ENCODE measurements around the gene SLC6A9.

The SLC6A9 gene

DNA sequence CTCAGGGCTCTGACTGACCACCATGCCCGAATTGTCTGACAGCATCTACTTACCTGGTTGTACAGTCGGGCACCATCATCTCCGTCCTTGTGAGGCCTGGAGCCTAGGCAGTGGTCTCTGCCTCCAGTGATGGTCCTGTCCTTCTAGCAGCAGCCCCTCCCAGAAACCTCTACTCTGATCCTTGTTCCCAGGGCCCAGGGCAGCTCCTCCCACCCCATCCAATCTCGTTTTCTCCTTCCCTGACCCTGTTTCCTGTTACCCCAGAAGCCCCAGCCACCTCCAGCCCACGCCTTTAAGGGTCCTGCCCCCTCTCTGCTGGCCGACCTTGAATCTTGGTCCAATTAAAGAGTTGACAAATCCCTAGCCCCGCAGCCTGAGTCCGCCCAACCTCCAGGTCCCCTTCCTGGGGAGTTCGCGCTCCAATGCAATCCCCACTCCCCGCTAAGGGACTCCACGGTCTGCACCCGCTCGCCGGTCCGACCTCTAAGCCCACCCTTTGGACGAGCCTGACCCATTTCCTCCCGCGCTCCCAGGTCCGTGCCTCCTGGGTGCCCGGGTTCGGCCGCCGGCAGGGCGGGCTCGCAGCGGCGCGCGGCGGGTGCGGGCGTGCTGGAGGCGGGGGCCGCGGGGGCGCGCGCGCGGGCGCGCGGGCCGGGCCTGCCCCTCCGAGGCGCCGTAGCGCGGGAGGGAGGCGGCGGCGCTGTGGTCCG is 52.6 kb downstream of the SLC6A9 start, which contains the start of gene B4GALT2:
TSS of gene B4GALT2 (plus strand) at position 660 of the 710 bp plus-strand sequence. CDS start 1,951 bp downstream, outside the sequence.
- TF ChIP-seq, protein P1, sequence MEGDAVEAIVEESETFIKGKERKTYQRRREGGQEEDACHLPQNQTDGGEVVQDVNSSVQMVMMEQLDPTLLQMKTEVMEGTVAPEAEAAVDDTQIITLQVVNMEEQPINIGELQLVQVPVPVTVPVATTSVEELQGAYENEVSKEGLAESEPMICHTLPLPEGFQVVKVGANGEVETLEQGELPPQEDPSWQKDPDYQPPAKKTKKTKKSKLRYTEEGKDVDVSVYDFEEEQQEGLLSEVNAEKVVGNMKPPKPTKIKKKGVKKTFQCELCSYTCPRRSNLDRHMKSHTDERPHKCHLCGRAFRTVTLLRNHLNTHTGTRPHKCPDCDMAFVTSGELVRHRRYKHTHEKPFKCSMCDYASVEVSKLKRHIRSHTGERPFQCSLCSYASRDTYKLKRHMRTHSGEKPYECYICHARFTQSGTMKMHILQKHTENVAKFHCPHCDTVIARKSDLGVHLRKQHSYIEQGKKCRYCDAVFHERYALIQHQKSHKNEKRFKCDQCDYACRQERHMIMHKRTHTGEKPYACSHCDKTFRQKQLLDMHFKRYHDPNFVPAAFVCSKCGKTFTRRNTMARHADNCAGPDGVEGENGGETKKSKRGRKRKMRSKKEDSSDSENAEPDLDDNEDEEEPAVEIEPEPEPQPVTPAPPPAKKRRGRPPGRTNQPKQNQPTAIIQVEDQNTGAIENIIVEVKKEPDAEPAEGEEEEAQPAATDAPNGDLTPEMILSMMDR (IDR thresholded peaks at IDR 0.05): no peak
- peaks cover 25% of the 10 kb centered on the region for H3K36me3 Mint-ChIP-seq (ENCODE audit: low read depth)
- peak within 1 kb of the TSS; percentile 80 for H3K27ac Mint-ChIP-seq
- peak; percentile 63 for DNase-seq
- H3K27me3 Mint-ChIP-seq (ENCODE audit: low read depth, poor library complexity): peaks cover under 1% of the 10 kb centered on the region
- H3K9me3 Mint-ChIP-seq: no peaks in the 10 kb centered on the region
- peak within 1 kb of the TSS; percentile 93 for H3K4me3 Mint-ChIP-seq
- H3K4me1 Mint-ChIP-seq: peaks cover 78% of the 10 kb centered on the region

DNA sequence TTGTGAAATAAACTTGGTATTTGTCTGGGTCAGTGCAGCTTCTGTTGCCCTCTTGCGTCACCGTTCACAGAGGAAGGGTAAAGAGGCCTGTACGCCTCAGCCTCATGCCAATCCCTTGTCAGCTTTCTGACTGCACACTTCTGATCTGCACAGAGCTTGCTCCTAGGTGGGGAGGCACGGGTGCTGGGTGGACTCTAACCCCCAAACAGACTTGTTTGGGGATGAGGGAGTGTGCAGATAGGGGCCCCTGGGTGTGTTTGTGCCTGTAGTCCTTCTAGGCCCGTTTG is 53.1 kb downstream of the SLC6A9 start:
- Mint-ChIP-seq H3K27ac (peak overlapping the region; percentile 80), H3K4me1 (peaks cover 74% of the 10 kb centered on the region), H3K27me3 (ENCODE audit: low read depth, poor library complexity) (peaks cover 4% of the 10 kb centered on the region)

DNA sequence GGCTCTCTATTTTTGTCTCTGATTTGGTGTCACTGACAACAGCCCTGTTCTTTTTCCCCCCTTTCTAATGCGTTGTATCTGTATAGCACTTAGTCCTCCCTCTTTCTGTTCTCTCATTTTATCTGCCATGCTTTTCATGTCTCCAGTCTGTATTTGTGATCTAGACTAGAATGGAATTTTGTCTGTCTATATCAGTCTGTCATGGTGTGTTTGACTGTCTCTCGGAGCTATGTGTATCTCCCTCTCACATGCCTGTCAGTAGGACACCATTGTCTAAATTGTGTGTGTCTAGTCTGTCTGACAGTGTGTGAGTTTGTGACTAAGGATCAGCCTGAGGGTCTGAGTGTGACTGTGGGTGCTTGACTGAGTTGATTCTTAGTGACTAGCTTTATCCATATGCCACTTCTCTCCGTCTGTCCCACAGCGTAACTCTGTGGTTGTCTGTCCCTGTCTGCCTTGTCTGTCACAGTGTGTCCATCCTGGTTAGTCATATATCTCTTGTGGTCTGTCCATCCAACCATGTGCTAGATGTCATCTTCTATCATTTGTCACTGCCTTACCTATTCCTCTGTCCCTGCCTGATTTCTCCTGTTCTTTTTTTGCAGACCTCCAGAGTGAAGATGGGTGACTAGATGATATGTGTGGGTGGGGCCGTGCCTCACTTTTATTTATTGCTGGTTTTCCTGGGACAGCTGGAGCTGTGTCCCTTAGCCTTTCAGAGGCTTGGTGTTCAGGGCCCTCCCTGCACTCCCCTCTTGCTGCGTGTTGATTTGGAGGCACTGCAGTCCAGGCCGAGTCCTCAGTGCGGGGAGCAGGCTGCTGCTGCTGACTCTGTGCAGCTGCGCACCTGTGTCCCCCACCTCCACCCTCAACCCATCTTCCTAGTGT is 53.6 kb downstream of the SLC6A9 start:
- H3K36me3 Mint-ChIP-seq (ENCODE audit: low read depth): peaks cover 32% of the 10 kb centered on the region
- H3K4me1 Mint-ChIP-seq: peaks cover 69% of the 10 kb centered on the region
- DNase-seq: no peak
- TF ChIP-seq, protein P1 (IDR thresholded peaks at IDR 0.05): no peak
- H3K9me3 Mint-ChIP-seq: no peaks in the 10 kb centered on the region
- peaks cover 4% of the 10 kb centered on the region for H3K27me3 Mint-ChIP-seq (ENCODE audit: low read depth, poor library complexity)
- H3K4me3 Mint-ChIP-seq: peak overlapping the region; percentile 93
- no peak overlapping the region for H3K27ac Mint-ChIP-seq

More for the DNA sequence above, 53.1 kb downstream of the SLC6A9 start:
- Mint-ChIP-seq H3K36me3 (ENCODE audit: low read depth) (peaks cover 28% of the 10 kb centered on the region), H3K4me3 (peak overlapping the region; percentile 93), H3K9me3 (no peaks in the 10 kb centered on the region)
- no peak for DNase-seq
- TF ChIP-seq, protein P1 (IDR thresholded peaks at IDR 0.05): no peak

DNA sequence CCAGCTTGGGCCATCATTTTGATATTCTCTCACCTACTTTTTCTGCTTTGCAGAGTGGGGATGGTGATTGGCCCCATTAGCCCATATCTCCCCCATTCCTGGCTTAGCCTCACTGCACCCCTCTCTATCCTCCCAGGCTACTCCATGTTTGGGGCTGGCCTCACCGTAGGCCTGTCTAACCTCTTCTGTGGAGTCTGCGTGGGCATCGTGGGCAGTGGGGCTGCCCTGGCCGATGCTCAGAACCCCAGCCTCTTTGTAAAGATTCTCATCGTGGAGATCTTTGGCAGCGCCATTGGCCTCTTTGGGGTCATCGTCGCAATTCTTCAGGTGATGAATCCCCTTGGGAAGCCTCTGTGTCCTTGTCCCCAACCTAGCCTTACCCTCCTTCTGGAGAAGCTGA is 54.4 kb downstream of the SLC6A9 start:
- Mint-ChIP-seq H3K9me3 (no peaks in the 10 kb centered on the region), H3K27me3 (ENCODE audit: low read depth, poor library complexity) (peaks cover 4% of the 10 kb centered on the region), H3K4me1 (peaks cover 61% of the 10 kb centered on the region), H3K4me3 (peak overlapping the region; percentile 93), H3K27ac (no peak overlapping the region), H3K36me3 (ENCODE audit: low read depth) (peaks cover 32% of the 10 kb centered on the region)
- no peak for DNase-seq
- TF ChIP-seq, protein P1 (IDR thresholded peaks at IDR 0.05): no peak

DNA sequence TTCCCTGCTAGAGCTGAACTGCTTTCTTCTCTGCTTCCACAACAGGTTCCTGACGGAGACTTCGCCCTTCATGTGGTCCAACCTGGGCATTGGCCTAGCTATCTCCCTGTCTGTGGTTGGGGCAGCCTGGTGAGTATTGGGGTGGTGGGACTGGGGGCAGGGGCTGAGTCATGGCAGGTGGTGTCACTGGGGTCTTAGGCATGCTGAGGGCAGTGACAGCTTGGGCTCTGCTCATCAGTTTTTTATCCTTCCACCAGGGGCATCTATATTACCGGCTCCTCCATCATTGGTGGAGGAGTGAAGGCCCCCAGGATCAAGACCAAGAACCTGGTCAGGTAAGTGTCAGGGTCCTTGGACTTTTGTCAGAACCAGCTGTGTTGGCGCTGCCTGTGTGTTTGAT is 55.2 kb downstream of the SLC6A9 start:
- H3K4me1 Mint-ChIP-seq: peaks cover 59% of the 10 kb centered on the region

More for the DNA sequence above, 55.2 kb downstream of the SLC6A9 start:
- peaks cover 4% of the 10 kb centered on the region for H3K27me3 Mint-ChIP-seq (ENCODE audit: low read depth, poor library complexity)
- H3K27ac Mint-ChIP-seq: peak overlapping the region; percentile 69
- DNase-seq: no peak
- H3K9me3 Mint-ChIP-seq: no peaks in the 10 kb centered on the region
- TF ChIP-seq, protein P1 (IDR thresholded peaks at IDR 0.05): no peak
- peaks cover 32% of the 10 kb centered on the region for H3K36me3 Mint-ChIP-seq (ENCODE audit: low read depth)
- peak overlapping the region; percentile 93 for H3K4me3 Mint-ChIP-seq
